Measurements from ENCODE around the gene CELSR1.

CELSR1 gene

DNA sequence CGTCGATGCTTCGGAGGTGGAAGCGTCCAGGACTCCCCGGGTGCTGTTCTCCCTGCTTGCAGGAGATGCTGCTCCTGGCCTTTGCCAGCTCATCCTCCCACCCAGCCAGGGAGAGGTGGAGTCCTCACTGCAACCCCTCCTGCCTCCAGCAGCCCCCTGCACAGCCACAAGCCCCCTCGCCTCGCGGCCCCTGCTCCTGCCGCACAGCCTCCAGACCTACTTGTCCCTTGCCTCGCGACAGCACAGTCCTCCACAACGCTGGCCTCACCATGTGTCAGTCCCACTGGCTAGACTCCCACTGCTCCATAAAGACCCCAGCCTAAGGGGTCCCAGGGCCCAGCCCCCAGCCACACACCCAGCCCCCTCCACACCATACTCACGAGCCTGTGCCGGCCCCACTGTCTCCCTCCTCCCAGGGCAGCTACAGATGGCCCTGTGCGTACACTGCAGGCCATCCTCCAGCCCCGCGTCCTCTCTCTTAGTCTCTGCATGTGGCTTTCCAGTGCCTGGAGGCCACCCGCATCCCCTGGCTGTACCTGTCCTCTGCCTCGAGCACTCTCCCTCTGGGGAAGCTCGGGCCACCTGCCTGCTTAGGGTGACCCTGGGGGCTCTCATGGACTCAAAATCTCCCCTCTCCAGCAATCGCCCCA lies 91.5 kb downstream of the CELSR1 start:
- no peak for DNase-seq (ENCODE audit: low spot score)
- CTCF ChIA-PET, result no interaction called here
- POLR2A ChIA-PET (ENCODE audit: low non-redundant PET), result no interaction called here
- H3K27ac ChIP-seq, result peak overlapping the region; percentile 11
- TF ChIP-seq, protein P1, sequence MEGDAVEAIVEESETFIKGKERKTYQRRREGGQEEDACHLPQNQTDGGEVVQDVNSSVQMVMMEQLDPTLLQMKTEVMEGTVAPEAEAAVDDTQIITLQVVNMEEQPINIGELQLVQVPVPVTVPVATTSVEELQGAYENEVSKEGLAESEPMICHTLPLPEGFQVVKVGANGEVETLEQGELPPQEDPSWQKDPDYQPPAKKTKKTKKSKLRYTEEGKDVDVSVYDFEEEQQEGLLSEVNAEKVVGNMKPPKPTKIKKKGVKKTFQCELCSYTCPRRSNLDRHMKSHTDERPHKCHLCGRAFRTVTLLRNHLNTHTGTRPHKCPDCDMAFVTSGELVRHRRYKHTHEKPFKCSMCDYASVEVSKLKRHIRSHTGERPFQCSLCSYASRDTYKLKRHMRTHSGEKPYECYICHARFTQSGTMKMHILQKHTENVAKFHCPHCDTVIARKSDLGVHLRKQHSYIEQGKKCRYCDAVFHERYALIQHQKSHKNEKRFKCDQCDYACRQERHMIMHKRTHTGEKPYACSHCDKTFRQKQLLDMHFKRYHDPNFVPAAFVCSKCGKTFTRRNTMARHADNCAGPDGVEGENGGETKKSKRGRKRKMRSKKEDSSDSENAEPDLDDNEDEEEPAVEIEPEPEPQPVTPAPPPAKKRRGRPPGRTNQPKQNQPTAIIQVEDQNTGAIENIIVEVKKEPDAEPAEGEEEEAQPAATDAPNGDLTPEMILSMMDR (conservative IDR thresholded peaks at IDR 0.05; ENCODE audit: low read depth), result no peak

DNA sequence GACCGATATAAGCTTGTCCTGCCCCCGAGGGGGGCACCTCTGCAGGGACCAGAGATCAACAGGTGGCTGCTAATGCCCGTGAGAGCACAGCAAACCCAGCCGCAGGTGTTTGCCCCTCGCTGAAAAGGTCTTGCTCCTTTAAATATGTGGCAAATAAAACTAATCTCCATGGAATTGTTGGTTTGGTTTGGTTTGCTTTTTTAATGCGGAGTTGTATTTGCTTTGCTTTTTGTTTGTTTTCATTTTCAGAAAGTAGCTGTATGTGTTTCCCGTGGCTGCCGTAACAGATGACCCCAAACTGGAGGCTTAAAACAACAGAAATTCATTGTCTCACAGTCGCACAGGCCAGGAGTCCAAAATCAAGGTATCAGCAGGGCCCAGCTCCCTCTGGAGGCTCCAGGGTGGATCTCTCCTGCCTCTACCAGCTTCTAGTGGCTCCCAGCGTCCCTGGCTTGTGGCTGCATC lies 93.0 kb downstream of the CELSR1 start:
- H3K27ac ChIP-seq, result peak overlapping the region; percentile 53
- no peak for DNase-seq (ENCODE audit: low spot score)
- CTCF ChIA-PET, result interaction anchor here (0.7 kb wide), 1 partner anchor 10 kb away, joined by 4 read pairs; no protein-coding TSS in a partner anchor
- POLR2A ChIA-PET (ENCODE audit: low non-redundant PET), result no interaction called here
- TF ChIP-seq, protein P1 (conservative IDR thresholded peaks at IDR 0.05; ENCODE audit: low read depth), result no peak

GRCh38 chr22:46443850-46444389 lies 93.5 kb downstream of the CELSR1 start:
- CTCF ChIA-PET, result no interaction called here
- TF ChIP-seq, protein P1 (conservative IDR thresholded peaks at IDR 0.05; ENCODE audit: low read depth), result no peak
- peak overlapping the region; percentile 53 for H3K27ac ChIP-seq
- no peak for DNase-seq (ENCODE audit: low spot score)
- POLR2A ChIA-PET (ENCODE audit: low non-redundant PET), result no interaction called here

- H3K27ac ChIP-seq, result peak overlapping the region; percentile 12; the same call in 1 of the 2 replicates
- CTCF ChIA-PET, result no interaction called here
- DNase-seq (ENCODE audit: low spot score), result no peak
- POLR2A ChIA-PET (ENCODE audit: low non-redundant PET), result no interaction called here
- TF ChIP-seq, protein P1 (conservative IDR thresholded peaks at IDR 0.05; ENCODE audit: low read depth), result no peak
These were observed 95.1 kb downstream of the CELSR1 start for GRCh38 chr22:46442217-46442853.

DNA sequence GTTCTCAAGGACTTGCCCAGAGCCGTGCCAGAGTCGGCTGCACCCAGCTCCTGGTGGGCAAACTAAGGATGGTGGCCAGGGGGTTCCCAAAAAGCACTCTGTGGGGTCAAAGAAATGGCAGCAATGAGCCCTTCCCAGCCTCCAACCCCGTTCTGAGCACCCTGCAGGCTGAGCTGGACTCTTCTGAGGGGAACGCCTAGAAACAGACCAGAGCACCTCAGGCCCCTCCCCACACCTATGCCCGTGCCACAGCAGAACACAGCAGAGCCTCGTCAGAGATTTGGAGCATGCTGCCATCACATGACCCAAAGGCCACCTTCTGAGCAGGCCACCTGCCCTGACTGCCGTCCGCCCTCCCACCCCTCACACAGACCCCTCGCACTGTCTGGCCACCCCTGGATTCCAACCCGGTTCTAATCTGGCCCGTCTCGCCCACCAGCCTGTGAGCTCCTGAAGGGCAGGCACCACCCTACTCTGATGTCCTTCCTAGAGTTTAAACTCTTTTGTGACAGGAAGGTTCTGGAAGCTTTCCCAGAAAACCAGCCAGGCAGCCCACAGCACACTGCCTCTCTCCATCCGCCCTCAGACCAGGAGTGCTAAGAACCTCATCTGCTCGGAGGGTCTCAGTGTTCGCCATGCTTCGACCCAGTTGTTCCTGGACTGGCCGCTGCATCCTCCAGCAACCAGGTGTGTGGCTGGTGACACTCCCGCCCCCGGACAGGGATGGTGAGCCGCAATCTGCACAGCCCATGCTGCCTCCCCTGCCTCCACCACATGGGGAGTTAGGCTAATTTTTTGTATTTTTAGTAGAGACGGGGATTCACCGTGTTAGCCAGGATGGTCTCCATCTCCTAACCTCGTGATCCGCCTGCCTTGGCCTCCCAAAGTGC lies 97.6 kb downstream of the CELSR1 start:
- ChIA-PET CTCF (no interaction called here), POLR2A (ENCODE audit: low non-redundant PET) (no interaction called here)
- no peak for DNase-seq (ENCODE audit: low spot score)
- TF ChIP-seq, protein P1 (conservative IDR thresholded peaks at IDR 0.05; ENCODE audit: low read depth), result no peak
- peak overlapping the region; percentile 19 for H3K27ac ChIP-seq

GRCh38 chr22:46439111-46439510 lies 98.3 kb downstream of the CELSR1 start:
- TF ChIP-seq, protein P1 (conservative IDR thresholded peaks at IDR 0.05; ENCODE audit: low read depth), result no peak
- POLR2A ChIA-PET (ENCODE audit: low non-redundant PET), result no interaction called here
- CTCF ChIA-PET, result no interaction called here
- no peak for DNase-seq (ENCODE audit: low spot score)
- peak overlapping the region; percentile 19 for H3K27ac ChIP-seq
